MCF 10A (cell line): ENCODE data around the gene MASP1. TPM values are rescaled to one million over a fixed set of nuclear protein-coding genes. Genes with fewer than 3 reads are reported as not detected.

ENCODE experiments used
- BruUV-seq: library from RNA; stranded (reverse); fragments of 400-500 nt; replicated peaks from 2 replicates; lab custom pipeline; 2021; lab: Mats Ljungman, UMichigan
- CTCF ChIA-PET: fragments of 300-600 bp; sonication (Branson Sonifier 250); formaldehyde crosslinking; extraction: SDS; loops from one replicate; lab custom pipeline; 2021; ENCODE audit warnings: antibody characterized with exemption, inconsistent platforms; lab: Yijun Ruan, JAX
- POLR2A ChIA-PET: fragments of 300-600, 350-650 bp; sonication (Branson Sonifier 250); formaldehyde crosslinking; extraction: SDS; loops from one replicate; lab custom pipeline; 2020; ENCODE audit warnings: antibody characterized with exemption, inconsistent platforms; lab: Yijun Ruan, JAX
- DNase-seq: peaks from one replicate; pipeline ENCODE4 v3.0.0-alpha.2; 2018; ENCODE audit not compliant: unreplicated experiment
- H3K27ac Mint-ChIP-seq: one replicate; pipeline ENCODE4 v1.8.0; 2022; ENCODE audit warnings: mild to moderate bottlenecking, low read depth, mixed read lengths; ENCODE audit not compliant: unreplicated experiment
- H3K27me3 Mint-ChIP-seq: one replicate; pipeline ENCODE4 v1.8.0; 2022; ENCODE audit warnings: mixed read lengths; ENCODE audit not compliant: insufficient read depth, unreplicated experiment
- H3K36me3 Mint-ChIP-seq: one replicate; pipeline ENCODE4 v1.8.0; 2022; ENCODE audit warnings: mild to moderate bottlenecking, moderate library complexity, mixed read lengths; ENCODE audit not compliant: insufficient read depth, unreplicated experiment
- H3K4me1 Mint-ChIP-seq: one replicate; pipeline ENCODE4 v1.8.0; 2022; ENCODE audit warnings: mixed read lengths; ENCODE audit not compliant: insufficient read depth, unreplicated experiment
- H3K4me3 Mint-ChIP-seq: one replicate; pipeline ENCODE4 v1.8.0; 2022; ENCODE audit warnings: mild to moderate bottlenecking, moderate library complexity, mixed read lengths; ENCODE audit not compliant: unreplicated experiment
- H3K9me3 Mint-ChIP-seq: one replicate; pipeline ENCODE4 v1.8.0; 2022; ENCODE audit warnings: mixed read lengths; ENCODE audit not compliant: unreplicated experiment
- intact Hi-C: fragments of 100-400 bp; cut with micrococcal nuclease; formaldehyde crosslinking; loops from 2 replicates; pipeline ENCODE4 v1.14.1; 2022
- total RNA-seq: library from RNA; stranded (reverse); gene quantifications from 2 replicates; pipeline ENCODE4 v1.2.3, GENCODE V29; 2022
- TF ChIP-seq, protein P1 (sequence below): fragments of 200-600 bp; IDR thresholded peaks from one replicate; pipeline ENCODE4 v1.8.0; 2022; ENCODE audit warnings: antibody characterized with exemption, mild to moderate bottlenecking; ENCODE audit not compliant: unreplicated experiment

MASP1 gene
- total RNA-seq, 1 experiment from 2014 or later: not detected

DNA sequence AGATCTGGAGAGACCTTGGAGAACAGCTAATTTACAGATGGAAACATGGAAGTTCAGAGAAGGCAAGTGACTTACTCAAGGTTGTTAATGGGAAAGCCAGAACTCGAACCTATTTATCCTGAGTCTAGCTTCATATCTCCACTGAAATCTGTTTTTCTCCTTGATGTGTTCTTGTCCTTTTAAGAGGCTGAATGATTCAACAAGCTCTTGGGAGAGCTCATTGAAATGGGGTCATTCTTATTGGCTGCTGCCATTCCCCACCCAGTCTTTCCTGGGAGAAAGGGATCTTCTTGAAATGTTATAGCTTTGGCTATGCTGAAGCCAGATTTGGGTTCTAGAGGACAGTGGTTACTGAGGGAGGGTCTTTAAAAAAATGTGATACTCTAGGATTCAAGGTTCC is 53.3 kb downstream of the MASP1 start:
- H3K9me3 Mint-ChIP-seq: no peaks in the 10 kb centered on the region
- DNase-seq: no peak
- POLR2A ChIA-PET: no interaction called here
- H3K27me3 Mint-ChIP-seq: no peaks in the 10 kb centered on the region
- no TSS peak for BruUV-seq
- TF ChIP-seq, protein P1, sequence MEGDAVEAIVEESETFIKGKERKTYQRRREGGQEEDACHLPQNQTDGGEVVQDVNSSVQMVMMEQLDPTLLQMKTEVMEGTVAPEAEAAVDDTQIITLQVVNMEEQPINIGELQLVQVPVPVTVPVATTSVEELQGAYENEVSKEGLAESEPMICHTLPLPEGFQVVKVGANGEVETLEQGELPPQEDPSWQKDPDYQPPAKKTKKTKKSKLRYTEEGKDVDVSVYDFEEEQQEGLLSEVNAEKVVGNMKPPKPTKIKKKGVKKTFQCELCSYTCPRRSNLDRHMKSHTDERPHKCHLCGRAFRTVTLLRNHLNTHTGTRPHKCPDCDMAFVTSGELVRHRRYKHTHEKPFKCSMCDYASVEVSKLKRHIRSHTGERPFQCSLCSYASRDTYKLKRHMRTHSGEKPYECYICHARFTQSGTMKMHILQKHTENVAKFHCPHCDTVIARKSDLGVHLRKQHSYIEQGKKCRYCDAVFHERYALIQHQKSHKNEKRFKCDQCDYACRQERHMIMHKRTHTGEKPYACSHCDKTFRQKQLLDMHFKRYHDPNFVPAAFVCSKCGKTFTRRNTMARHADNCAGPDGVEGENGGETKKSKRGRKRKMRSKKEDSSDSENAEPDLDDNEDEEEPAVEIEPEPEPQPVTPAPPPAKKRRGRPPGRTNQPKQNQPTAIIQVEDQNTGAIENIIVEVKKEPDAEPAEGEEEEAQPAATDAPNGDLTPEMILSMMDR: no peak
- H3K4me3 Mint-ChIP-seq: no peak overlapping the region
- no peaks in the 10 kb centered on the region for H3K36me3 Mint-ChIP-seq
- CTCF ChIA-PET: interaction anchor here (0.8 kb wide), 1 partner anchor 81 kb away, joined by 3 read pairs; no protein-coding TSS in a partner anchor
- intact Hi-C loops: no loop called here
- no peak overlapping the region for H3K27ac Mint-ChIP-seq
- no peaks in the 10 kb centered on the region for H3K4me1 Mint-ChIP-seq

DNA sequence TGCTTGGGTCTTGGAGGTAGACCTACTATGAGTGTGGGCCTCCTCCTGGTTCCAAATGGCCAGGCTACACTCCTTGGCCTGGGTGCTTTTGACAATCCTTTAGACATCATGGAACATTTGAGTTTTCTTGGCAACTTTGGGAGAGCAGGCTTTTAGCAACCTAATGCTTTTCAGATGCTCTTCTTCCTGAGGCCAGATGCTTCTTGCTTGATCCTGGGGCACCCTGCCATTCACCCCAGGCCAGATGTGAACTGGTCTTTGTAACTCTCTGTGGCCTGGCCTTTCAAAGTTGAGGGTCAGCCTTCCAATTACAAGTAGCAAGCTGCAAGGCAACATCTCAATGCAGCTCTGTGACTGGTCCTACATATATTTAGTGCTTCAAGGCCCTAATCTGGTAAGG is 53.8 kb downstream of the MASP1 start:
- Mint-ChIP-seq H3K4me1 (no peaks in the 10 kb centered on the region), H3K9me3 (no peaks in the 10 kb centered on the region), H3K27me3 (no peaks in the 10 kb centered on the region), H3K36me3 (no peaks in the 10 kb centered on the region), H3K27ac (no peak overlapping the region), H3K4me3 (no peak overlapping the region)
- CTCF ChIA-PET: interaction anchor here (0.8 kb wide), 1 partner anchor 82 kb away, joined by 3 read pairs; no protein-coding TSS in a partner anchor
- POLR2A ChIA-PET: no interaction called here
- DNase-seq: no peak
- TF ChIP-seq, protein P1: no peak
- BruUV-seq: no TSS peak
- intact Hi-C loops: no loop called here

DNA sequence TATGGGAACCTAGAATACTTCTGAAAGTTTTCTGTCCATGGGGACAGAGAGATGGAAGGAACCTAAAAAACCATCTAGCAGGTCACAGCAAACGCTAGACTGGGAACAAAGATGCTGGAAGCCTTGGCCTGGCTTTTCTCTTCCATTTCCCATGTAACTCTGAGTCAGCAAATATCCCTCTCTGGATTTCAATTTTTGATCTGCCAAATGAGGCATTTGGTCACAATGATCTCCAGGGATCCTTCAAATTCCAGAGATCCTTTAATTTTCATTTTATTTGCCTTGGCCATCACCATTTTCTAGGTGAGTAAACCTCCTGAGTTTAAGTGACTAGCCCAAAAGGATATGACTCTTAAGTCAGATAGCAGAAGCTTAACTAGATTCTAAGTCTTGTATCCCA is 54.6 kb downstream of the MASP1 start:
- TF ChIP-seq, protein P1: no peak
- POLR2A ChIA-PET: no interaction called here
- CTCF ChIA-PET: no interaction called here
- Mint-ChIP-seq H3K9me3 (no peaks in the 10 kb centered on the region), H3K27ac (no peak overlapping the region), H3K27me3 (no peaks in the 10 kb centered on the region), H3K4me1 (no peaks in the 10 kb centered on the region), H3K36me3 (no peaks in the 10 kb centered on the region), H3K4me3 (no peak overlapping the region)
- no TSS peak for BruUV-seq
- DNase-seq: no peak
- intact Hi-C loops: no loop called here

DNA sequence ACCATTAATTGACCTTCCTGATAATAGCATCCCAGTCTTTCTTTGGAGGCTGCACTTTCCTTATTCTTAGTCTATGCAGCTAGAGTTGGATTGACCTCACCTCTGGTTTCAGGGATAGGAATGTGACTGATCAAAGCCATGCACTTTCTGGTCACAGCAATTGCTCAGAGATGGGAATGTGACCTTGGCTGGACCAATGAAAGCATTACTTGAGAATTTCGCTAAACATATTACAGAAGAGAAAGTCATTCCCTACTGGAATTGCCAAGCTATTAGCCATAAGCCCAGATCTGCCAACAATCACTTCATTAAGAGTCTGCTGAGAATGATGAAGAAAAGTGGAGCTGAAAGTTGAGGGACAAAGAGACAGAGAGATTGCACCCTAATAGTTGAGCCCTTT is 61.5 kb downstream of the MASP1 start:
- no peak overlapping the region for H3K4me3 Mint-ChIP-seq
- no peaks in the 10 kb centered on the region for H3K27me3 Mint-ChIP-seq
- TF ChIP-seq, protein P1: no peak
- H3K27ac Mint-ChIP-seq: no peak overlapping the region
- peaks cover 6% of the 10 kb centered on the region for H3K36me3 Mint-ChIP-seq
- no peak for DNase-seq
- ChIA-PET POLR2A (interaction anchor here (1.3 kb wide), 1 partner anchor 14 kb away, joined by 4 read pairs; no protein-coding TSS in a partner anchor), CTCF (interaction anchor here (0.6 to 1.5 kb wide), 4 partner anchors 10 to 1583 kb away, joined by 3 to 7 read pairs (median 4); no protein-coding TSS in a partner anchor)
- H3K9me3 Mint-ChIP-seq: no peaks in the 10 kb centered on the region
- intact Hi-C loops: no loop called here
- peaks cover 19% of the 10 kb centered on the region for H3K4me1 Mint-ChIP-seq
- BruUV-seq: no TSS peak
